Neural progenitor cell (in vitro differentiated cells): ENCODE data around the gene SCN9A. TPM values are rescaled to one million over a fixed set of nuclear protein-coding genes. Genes with fewer than 3 reads are reported as not detected.

Source experiments
- DNase-seq: peaks from one replicate; pipeline ENCODE4 v3.0.0-alpha.2; 2016; ENCODE audit warnings: low spot score
- H2AFZ ChIP-seq: fragments of 200-600 bp; sonication (generic); replicated peaks from 2 replicates; pipeline ENCODE4 v1.6.1; 2016; ENCODE audit warnings: antibody characterized with exemption
- H3F3A ChIP-seq: fragments of 200-600 bp; sonication (generic); 2 replicates; pipeline ENCODE4 v1.6.1; 2016; ENCODE audit warnings: antibody characterized with exemption, low read depth
- H3K27ac ChIP-seq: fragments of 200-600 bp; sonication (generic); 2 replicates; pipeline ENCODE4 v1.5.1; 2016; ENCODE audit warnings: mild to moderate bottlenecking
- H3K27me3 ChIP-seq: fragments of 200-600 bp; sonication (generic); 2 replicates; pipeline ENCODE4 v1.6.1; 2016; ENCODE audit warnings: mild to moderate bottlenecking, moderate library complexity
- H3K36me3 ChIP-seq: fragments of 200-600 bp; sonication (generic); 2 replicates; pipeline ENCODE4 v1.5.1; 2016
- H3K4me1 ChIP-seq: fragments of 200-600 bp; sonication (generic); 2 replicates; pipeline ENCODE4 v1.6.1; 2016; ENCODE audit warnings: mixed run types
- H3K4me2 ChIP-seq: fragments of 200-600 bp; sonication (generic); 2 replicates; pipeline ENCODE4 v1.6.1; 2016
- H3K4me3 ChIP-seq: fragments of 200-600 bp; sonication (generic); 2 replicates; pipeline ENCODE4 v1.5.1; 2016
- H3K79me2 ChIP-seq: fragments of 200-600 bp; sonication (generic); 2 replicates; pipeline ENCODE4 v1.6.1; 2016; ENCODE audit warnings: low read depth
- H3K9ac ChIP-seq: fragments of 200-600 bp; sonication (generic); 2 replicates; pipeline ENCODE4 v1.6.1; 2016
- H3K9me3 ChIP-seq: fragments of 200-600 bp; sonication (generic); 2 replicates; pipeline ENCODE4 v1.5.1; 2016; ENCODE audit warnings: low read depth
- H4K20me1 ChIP-seq: fragments of 200-600 bp; sonication (generic); 2 replicates; pipeline ENCODE4 v1.6.1; 2016; ENCODE audit warnings: low read depth
- H3K27ac Mint-ChIP-seq: 3 replicates; pipeline ENCODE4 v1.8.0; 2021; ENCODE audit warnings: mixed read lengths
- H3K27me3 Mint-ChIP-seq: 2 replicates; pipeline ENCODE4 v1.8.0; 2022; ENCODE audit warnings: low read depth, mild to moderate bottlenecking, inconsistent platforms, moderate library complexity, mixed read lengths; ENCODE audit not compliant: insufficient read depth
- H3K36me3 Mint-ChIP-seq: 3 replicates; pipeline ENCODE4 v1.8.0; 2021; ENCODE audit warnings: mixed read lengths
- H3K4me1 Mint-ChIP-seq: 3 replicates; pipeline ENCODE4 v1.8.0; 2021; ENCODE audit warnings: mixed read lengths
- H3K4me3 Mint-ChIP-seq: 3 replicates; pipeline ENCODE4 v1.8.0; 2021; ENCODE audit warnings: mild to moderate bottlenecking, moderate library complexity, mixed read lengths
- H3K9me3 Mint-ChIP-seq: 3 replicates; pipeline ENCODE4 v1.8.0; 2020; ENCODE audit warnings: mixed read lengths
- CTCF ChIP-seq: fragments of 200-600 bp; sonication (generic); IDR thresholded peaks from 2 replicates; pipeline ENCODE4 v1.5.1; 2017; ENCODE audit warnings: antibody characterized with exemption, mild to moderate bottlenecking
- EZH2 ChIP-seq: fragments of 200-600 bp; sonication (generic); IDR thresholded peaks from 2 replicates; pipeline ENCODE4 v1.6.1; 2017; ENCODE audit warnings: antibody characterized with exemption, mild to moderate bottlenecking, moderate library complexity
- EZH2phosphoT487 ChIP-seq: fragments of 200-600 bp; sonication (generic); IDR thresholded peaks from 2 replicates; pipeline ENCODE4 v1.6.1; 2017; ENCODE audit warnings: antibody characterized with exemption
- total RNA-seq: library from RNA; depleted of rRNA; stranded (reverse); fragments of >200 nt; gene quantifications from 2 replicates; pipeline ENCODE4 v1.2.3, GENCODE V29; 2015; ENCODE audit warnings: low replicate concordance

Gene SCN9A
- total RNA-seq, 1 donor from 2014 or later, result 1.1 TPM

DNA sequence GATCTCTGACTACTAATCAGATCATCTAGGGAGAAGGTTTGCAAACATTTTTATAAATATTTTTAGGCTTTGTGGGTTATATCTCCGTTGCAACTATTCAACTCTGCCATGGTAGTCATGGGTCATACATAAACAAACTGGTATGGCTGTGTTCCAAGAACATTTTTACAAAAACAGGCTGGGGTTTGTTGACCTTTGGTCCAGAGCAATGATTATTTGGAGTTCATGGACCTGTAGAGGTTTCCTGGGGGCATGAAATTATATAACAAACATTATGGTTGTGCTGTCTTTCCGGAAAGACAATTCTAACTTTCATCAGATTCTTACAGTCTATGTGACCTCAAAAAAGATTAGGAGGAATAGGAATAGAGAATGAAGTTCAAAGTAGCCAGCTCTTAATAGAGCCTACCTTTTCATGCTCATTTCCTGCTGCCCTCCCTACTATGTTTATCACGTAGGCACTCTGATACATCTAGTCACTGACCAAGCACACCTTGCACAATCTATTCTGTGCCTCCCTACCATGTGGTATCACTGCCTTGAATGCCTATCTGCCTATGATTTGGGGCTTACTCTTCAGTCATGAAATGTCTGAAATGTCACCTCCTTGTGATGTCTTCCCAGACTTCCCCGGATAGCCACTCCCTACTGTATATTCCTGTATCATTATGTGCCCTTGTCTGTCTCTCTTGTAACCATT is 145.6 kb downstream of the SCN9A start:
- H3K9ac ChIP-seq, result no peak overlapping the region
- no peaks in the 10 kb centered on the region for H3K79me2 ChIP-seq
- no peaks in the 10 kb centered on the region for H3K9me3 Mint-ChIP-seq
- no peak overlapping the region for H3K27ac ChIP-seq
- H3K4me2 ChIP-seq, result no peak overlapping the region
- no peaks in the 10 kb centered on the region for H3K27me3 Mint-ChIP-seq
- no peak overlapping the region for H2AFZ ChIP-seq
- no peaks in the 10 kb centered on the region for H3K36me3 Mint-ChIP-seq
- no peaks in the 10 kb centered on the region for H3F3A ChIP-seq
- H3K4me3 ChIP-seq, result no peak overlapping the region
- no peak overlapping the region for H3K27ac Mint-ChIP-seq
- TF ChIP-seq CTCF (no peak), EZH2phosphoT487 (no peak), EZH2 (no peak)
- no peaks in the 10 kb centered on the region for H3K4me1 Mint-ChIP-seq
- no peaks in the 10 kb centered on the region for H3K36me3 ChIP-seq
- no peaks in the 10 kb centered on the region for H3K9me3 ChIP-seq
- H3K27me3 ChIP-seq, result no peaks in the 10 kb centered on the region
- no peak for DNase-seq
- no peaks in the 10 kb centered on the region for H4K20me1 ChIP-seq
- H3K4me1 ChIP-seq, result no peaks in the 10 kb centered on the region
- no peak overlapping the region for H3K4me3 Mint-ChIP-seq

DNA sequence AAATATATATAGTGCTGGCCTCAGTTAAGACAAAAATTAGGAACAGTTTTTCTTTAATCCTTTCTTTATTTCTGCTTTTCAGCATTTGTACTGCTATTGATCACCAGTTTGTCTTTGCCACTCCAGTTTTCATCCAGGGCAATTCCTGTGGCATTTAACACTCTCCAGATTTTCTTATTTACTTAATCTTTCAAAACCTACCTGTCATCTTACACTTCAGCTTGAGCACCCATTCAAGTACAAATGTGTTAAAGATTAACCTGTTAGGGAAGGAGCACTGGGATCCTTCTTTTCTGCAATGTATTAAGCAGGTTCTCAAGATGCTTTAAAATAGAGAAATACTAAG is 146.1 kb downstream of the SCN9A start:
- Mint-ChIP-seq H3K9me3 (no peaks in the 10 kb centered on the region), H3K27me3 (no peaks in the 10 kb centered on the region), H3K4me3 (no peak overlapping the region), H3K27ac (no peak overlapping the region), H3K36me3 (no peaks in the 10 kb centered on the region), H3K4me1 (no peaks in the 10 kb centered on the region)
- Histone ChIP-seq H3K4me1 (no peaks in the 10 kb centered on the region), H3K9me3 (no peaks in the 10 kb centered on the region), H3K36me3 (no peaks in the 10 kb centered on the region), H4K20me1 (no peaks in the 10 kb centered on the region), H3K79me2 (no peaks in the 10 kb centered on the region), H3K27ac (no peak overlapping the region), H3K9ac (no peak overlapping the region), H3K4me2 (no peak overlapping the region), H3K4me3 (no peak overlapping the region), H2AFZ (no peak overlapping the region), H3K27me3 (no peaks in the 10 kb centered on the region), H3F3A (no peaks in the 10 kb centered on the region)
- TF ChIP-seq EZH2phosphoT487 (no peak), EZH2 (no peak), CTCF (no peak)
- no peak for DNase-seq

DNA sequence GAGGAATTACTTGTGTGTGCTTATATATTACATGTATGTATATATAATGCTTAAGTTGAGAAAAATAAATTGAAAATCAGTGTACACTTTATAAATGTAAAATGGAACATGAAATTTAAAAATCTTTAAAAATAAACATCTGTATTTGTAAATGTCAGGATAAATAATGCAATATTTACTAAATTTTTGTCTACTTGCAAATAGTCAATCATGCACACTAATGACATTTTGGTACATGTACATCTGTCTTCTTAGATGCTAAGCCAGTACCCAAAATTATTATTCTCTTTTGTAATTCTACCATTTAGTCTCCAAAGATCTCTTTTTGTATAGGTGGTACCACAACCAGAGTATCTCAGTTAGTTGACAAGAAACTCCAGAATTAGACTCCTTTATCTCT is 151.5 kb downstream of the SCN9A start:
- Histone ChIP-seq H3K79me2 (no peaks in the 10 kb centered on the region), H4K20me1 (no peaks in the 10 kb centered on the region), H3K27me3 (no peaks in the 10 kb centered on the region), H2AFZ (no peak overlapping the region), H3K27ac (no peak overlapping the region), H3K4me3 (no peak overlapping the region), H3K4me2 (no peak overlapping the region), H3K4me1 (no peaks in the 10 kb centered on the region), H3K9ac (no peak overlapping the region), H3K36me3 (no peaks in the 10 kb centered on the region), H3K9me3 (no peaks in the 10 kb centered on the region), H3F3A (no peaks in the 10 kb centered on the region)
- no peaks in the 10 kb centered on the region for H3K36me3 Mint-ChIP-seq
- no peak for DNase-seq
- H3K4me1 Mint-ChIP-seq, result no peaks in the 10 kb centered on the region
- TF ChIP-seq CTCF, result no peak
- no peak for TF ChIP-seq EZH2phosphoT487
- TF ChIP-seq EZH2, result no peak
- H3K9me3 Mint-ChIP-seq, result no peaks in the 10 kb centered on the region
- no peaks in the 10 kb centered on the region for H3K27me3 Mint-ChIP-seq
- H3K4me3 Mint-ChIP-seq, result no peak overlapping the region
- no peak overlapping the region for H3K27ac Mint-ChIP-seq
